Mucosa of stomach (tissue), 1 donor: ENCODE results near the gene C3orf33.

ENCODE experiments used
- H3K27me3 ChIP-seq: one replicate; pipeline ENCODE4 v1.7.0; 2013; ENCODE audit warnings: mild to moderate bottlenecking, low read length; ENCODE audit not compliant: control insufficient read depth, insufficient read depth
- H3K36me3 ChIP-seq: one replicate; pipeline ENCODE4 v1.7.0; 2013; ENCODE audit warnings: low read length; ENCODE audit not compliant: control insufficient read depth, insufficient read depth
- H3K4me1 ChIP-seq: one replicate; pipeline ENCODE4 v1.7.0; 2013; ENCODE audit warnings: mild to moderate bottlenecking, low read length; ENCODE audit not compliant: control insufficient read depth, insufficient read depth
- H3K4me3 ChIP-seq: one replicate; pipeline ENCODE4 v1.7.0; 2013; ENCODE audit warnings: low read length
- H3K9ac ChIP-seq: one replicate; pipeline ENCODE4 v1.7.0; 2013; ENCODE audit warnings: mild to moderate bottlenecking, low read length, moderate library complexity
- H3K9me3 ChIP-seq: one replicate; pipeline ENCODE4 v1.7.0; 2013; ENCODE audit warnings: mild to moderate bottlenecking, low read length, moderate library complexity; ENCODE audit not compliant: control insufficient read depth
- donor health status: Pancreatic carcinoma.

The C3orf33 gene

DNA sequence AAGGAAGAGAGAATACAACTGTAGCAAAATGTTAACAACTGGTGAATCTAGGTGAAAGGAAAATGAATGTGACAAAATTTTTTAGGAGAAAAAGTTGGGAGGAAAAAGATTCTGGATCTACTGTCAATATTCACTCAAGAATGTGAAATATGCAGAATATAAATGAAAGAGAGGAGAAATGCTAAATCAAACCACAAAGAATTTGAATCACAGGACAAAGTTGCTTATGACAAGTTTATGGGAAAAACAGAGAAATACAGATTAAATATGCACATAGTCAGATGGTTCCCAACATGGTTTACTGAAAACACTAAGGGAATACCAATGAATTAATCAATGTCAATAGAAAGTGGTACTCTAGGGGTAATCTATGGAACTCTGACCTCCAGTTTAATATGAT, 27.6 kb downstream of the C3orf33 start:
- Histone ChIP-seq H3K27me3 (no peaks in the 10 kb centered on the region), H3K36me3 (no peaks in the 10 kb centered on the region), H3K9me3 (no peaks in the 10 kb centered on the region)

GRCh38 chr3:155772801-155773200, 33.3 kb downstream of the C3orf33 start:
- Histone ChIP-seq H3K36me3 (no peaks in the 10 kb centered on the region), H3K9ac (no peak overlapping the region), H3K27me3 (no peaks in the 10 kb centered on the region), H3K4me3 (no peak overlapping the region), H3K9me3 (no peaks in the 10 kb centered on the region), H3K4me1 (no peaks in the 10 kb centered on the region)

More for the DNA sequence above, 27.6 kb downstream of the C3orf33 start:
- H3K4me3 ChIP-seq = no peak overlapping the region
- H3K4me1 ChIP-seq = no peaks in the 10 kb centered on the region
- H3K9ac ChIP-seq = no peak overlapping the region

GRCh38 chr3:155771126-155771525, 35.0 kb downstream of the C3orf33 start:
- Histone ChIP-seq H3K9me3 (no peaks in the 10 kb centered on the region), H3K9ac (no peak overlapping the region), H3K4me3 (no peak overlapping the region), H3K36me3 (no peaks in the 10 kb centered on the region), H3K27me3 (no peaks in the 10 kb centered on the region), H3K4me1 (no peaks in the 10 kb centered on the region)

DNA sequence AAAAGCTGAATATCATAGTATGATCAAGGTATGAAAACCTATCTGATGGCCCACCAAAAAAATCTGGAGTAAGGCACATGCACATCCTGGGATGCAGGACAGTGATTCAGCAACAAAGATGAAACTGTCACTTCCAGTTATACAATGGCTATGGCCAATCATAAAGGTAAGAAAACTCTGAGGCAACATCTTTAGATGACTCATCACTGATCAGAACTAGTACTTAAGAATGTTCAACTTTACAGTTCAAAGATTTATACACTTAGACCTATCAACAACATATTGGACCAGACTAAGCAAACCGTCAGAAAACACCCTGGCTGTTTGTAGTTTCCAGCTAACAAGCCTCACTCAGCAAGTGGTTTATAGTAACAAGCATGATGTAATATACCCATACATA, 39.9 kb downstream of the C3orf33 start:
- Histone ChIP-seq H3K9ac (no peak overlapping the region), H3K27me3 (no peaks in the 10 kb centered on the region), H3K4me3 (no peak overlapping the region), H3K36me3 (no peaks in the 10 kb centered on the region), H3K9me3 (no peaks in the 10 kb centered on the region), H3K4me1 (no peaks in the 10 kb centered on the region)

DNA sequence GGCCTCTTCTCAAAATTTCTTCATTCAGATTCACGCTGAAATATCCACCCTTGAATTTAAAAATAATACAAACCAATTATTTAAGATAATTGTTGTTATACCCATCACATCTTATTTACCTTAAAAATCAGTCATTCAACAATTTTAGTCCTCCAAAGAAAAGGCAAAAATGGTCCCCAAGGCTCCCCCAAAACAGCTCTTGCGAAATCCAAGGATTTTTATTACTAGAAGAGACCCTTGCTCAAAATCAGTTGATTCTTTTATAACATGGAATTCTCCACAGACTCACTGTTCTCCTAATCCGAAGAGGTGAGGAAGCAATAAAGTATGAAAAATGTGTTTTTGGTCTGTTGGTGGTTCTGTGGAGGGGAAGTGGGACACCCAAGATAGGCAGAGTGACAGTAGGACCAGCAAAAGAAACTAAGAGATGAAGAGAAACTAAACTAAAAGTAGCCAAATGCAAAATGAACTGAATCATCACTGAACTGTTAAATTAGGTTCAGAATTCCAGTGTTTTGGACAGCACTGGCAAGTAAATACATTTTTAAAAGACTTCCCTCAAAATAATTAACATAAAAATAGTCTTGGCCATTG, 42.1 kb downstream of the C3orf33 start:
- Histone ChIP-seq H3K27me3 (no peaks in the 10 kb centered on the region), H3K4me3 (no peak overlapping the region), H3K9me3 (no peaks in the 10 kb centered on the region), H3K36me3 (no peaks in the 10 kb centered on the region), H3K9ac (no peak overlapping the region), H3K4me1 (no peaks in the 10 kb centered on the region)

DNA sequence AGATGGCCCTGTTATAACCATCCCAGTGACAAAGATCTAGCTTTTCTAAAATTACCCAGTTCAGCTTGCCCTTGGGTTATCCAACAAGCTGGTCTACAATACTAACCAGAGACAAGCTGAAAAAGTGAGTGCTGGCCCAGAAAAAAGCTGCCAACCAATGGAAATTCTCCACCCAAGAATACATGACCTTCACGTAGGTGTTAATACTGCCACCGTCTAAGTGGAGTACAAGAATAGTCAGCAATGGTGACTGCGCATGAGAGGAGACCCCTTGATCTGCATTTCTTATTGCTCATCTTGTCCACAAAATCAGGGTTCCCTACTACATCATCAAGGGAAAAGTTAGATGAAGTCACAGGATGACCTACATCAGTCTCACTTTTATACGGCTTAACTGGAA, 45.4 kb downstream of the C3orf33 start:
- no peaks in the 10 kb centered on the region for H3K9me3 ChIP-seq
- no peak overlapping the region for H3K4me3 ChIP-seq
- no peaks in the 10 kb centered on the region for H3K36me3 ChIP-seq
- H3K4me1 ChIP-seq = no peaks in the 10 kb centered on the region
- H3K27me3 ChIP-seq = no peaks in the 10 kb centered on the region
- H3K9ac ChIP-seq = no peak overlapping the region

GRCh38 chr3:155757577-155757976, 48.5 kb downstream of the C3orf33 start:
- Histone ChIP-seq H3K27me3 (no peaks in the 10 kb centered on the region), H3K4me3 (no peak overlapping the region), H3K9me3 (no peaks in the 10 kb centered on the region), H3K36me3 (no peaks in the 10 kb centered on the region), H3K9ac (no peak overlapping the region), H3K4me1 (no peaks in the 10 kb centered on the region)

GRCh38 chr3:155753038-155753639, 52.9 kb downstream of the C3orf33 start:
- Histone ChIP-seq H3K9ac (no peak overlapping the region), H3K4me1 (no peaks in the 10 kb centered on the region)

DNA sequence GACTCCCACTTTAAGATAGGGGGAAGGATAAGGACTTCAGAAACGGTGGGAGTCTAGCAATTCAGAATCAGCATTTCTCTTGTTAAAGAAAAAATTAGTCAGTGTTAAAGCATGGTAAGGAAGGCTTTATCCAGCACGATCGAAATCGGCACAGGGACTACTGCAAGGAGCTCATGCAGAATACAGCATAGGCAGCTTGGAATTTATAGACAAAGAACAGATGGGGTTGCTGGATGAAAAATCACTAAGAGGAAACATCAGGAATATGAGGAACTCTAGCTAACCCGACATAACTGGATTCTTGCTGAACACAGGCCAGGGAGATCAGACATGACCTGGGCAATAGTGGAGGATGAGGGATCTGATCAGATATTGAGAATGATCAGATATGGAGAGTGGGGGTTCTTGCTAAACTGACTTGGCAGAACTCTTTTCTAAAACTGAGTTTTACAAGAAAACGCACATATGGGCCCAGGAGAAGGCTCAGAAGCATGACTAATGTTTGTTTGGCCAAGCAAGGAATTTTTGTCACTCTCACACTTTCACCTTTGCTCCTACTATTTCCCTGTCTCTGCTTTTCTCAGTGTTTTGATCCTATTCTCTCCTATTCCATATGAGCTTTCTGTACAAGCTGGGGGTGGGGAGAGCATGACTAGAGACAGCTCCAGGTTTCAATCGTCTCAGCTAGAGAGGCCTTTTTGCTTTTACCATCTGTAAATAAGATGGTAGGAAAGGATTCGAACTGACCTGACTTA, 57.3 kb downstream of the C3orf33 start:
- Histone ChIP-seq H3K9me3 (no peaks in the 10 kb centered on the region), H3K4me1 (no peaks in the 10 kb centered on the region), H3K27me3 (peaks cover 8% of the 10 kb centered on the region), H3K9ac (no peak overlapping the region), H3K36me3 (no peaks in the 10 kb centered on the region), H3K4me3 (no peak overlapping the region)

More at GRCh38 chr3:155753038-155753639, 52.9 kb downstream of the C3orf33 start:
- Histone ChIP-seq H3K27me3 (no peaks in the 10 kb centered on the region), H3K9me3 (no peaks in the 10 kb centered on the region), H3K4me3 (no peak overlapping the region), H3K36me3 (no peaks in the 10 kb centered on the region)

DNA sequence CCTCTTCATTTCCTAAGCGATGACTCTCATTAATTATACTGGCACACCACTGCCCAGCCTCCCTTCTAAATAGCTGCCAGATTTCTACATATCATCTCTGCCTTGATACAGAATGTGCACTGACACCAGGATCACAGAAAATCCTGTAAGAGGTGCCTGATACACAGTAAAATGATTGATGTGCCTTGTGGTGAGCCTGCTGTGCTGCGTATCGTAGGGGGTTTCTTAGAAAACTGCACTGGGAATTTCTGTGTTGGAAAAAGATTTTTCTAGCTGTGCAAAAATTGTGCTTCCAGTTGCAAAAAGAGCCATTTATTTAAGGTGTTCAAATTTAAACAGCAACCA, 58.2 kb downstream of the C3orf33 start:
- H3K4me3 ChIP-seq = no peak overlapping the region
- H3K4me1 ChIP-seq = no peaks in the 10 kb centered on the region
- H3K9ac ChIP-seq = no peak overlapping the region
- H3K27me3 ChIP-seq = peaks cover 10% of the 10 kb centered on the region
- H3K36me3 ChIP-seq = no peaks in the 10 kb centered on the region
- no peaks in the 10 kb centered on the region for H3K9me3 ChIP-seq

- Histone ChIP-seq H3K4me1 (no peaks in the 10 kb centered on the region), H3K36me3 (no peaks in the 10 kb centered on the region), H3K27me3 (peaks cover 10% of the 10 kb centered on the region), H3K4me3 (no peak overlapping the region), H3K9me3 (no peaks in the 10 kb centered on the region), H3K9ac (no peak overlapping the region)
Observed at GRCh38 chr3:155747286-155747945, 58.7 kb downstream of the C3orf33 start.

- no peaks in the 10 kb centered on the region for H3K4me1 ChIP-seq
- H3K4me3 ChIP-seq = no peak overlapping the region
- H3K9me3 ChIP-seq = no peaks in the 10 kb centered on the region
- no peak overlapping the region for H3K9ac ChIP-seq
- peaks cover 10% of the 10 kb centered on the region for H3K27me3 ChIP-seq
- H3K36me3 ChIP-seq = no peaks in the 10 kb centered on the region
Observed at GRCh38 chr3:155746703-155747102, 59.4 kb downstream of the C3orf33 start.
